Astrocyte (in vitro differentiated cells and primary cell): ENCODE results near the gene ATP11A.

Experiments
- CTCF ChIP-seq: IDR thresholded peaks from 2 replicates; pipeline ENCODE4 v1.5.1; 2011; ENCODE audit warnings: low read depth, mild to moderate bottlenecking, inconsistent platforms, low read length, moderate library complexity; ENCODE audit not compliant: insufficient read depth
- EZH2 ChIP-seq: IDR thresholded peaks from 2 replicates; pipeline ENCODE4 v1.6.1; 2012; ENCODE audit warnings: mild to moderate bottlenecking, low read length, inconsistent platforms; ENCODE audit not compliant: insufficient read depth

DNA sequence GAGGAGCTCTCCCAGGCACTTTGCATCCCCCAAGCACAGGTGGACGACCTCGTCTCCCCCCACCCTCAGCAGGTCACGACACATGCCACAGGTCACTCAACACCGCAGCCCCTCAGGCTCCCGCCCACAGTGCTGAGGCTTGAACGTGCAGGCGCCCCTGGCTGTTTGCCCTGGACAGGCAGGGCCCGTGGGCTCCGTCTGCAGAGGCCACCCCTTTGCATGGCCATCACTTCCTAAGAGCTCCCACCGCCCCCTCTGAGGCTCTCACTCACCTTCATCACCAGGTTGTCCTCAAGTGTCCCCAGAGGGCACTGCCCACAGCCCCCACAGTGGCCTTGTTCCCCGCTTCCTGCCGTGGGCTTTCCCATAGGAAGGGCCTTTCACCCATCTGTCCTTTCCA lies 147.1 kb downstream of the ATP11A start:
- TF ChIP-seq CTCF, result no peak
- TF ChIP-seq EZH2, result no peak
